Cardiac muscle cell (in vitro differentiated cells and primary cell): ENCODE data around the gene FUCA1. TPM values are rescaled to one million over a fixed set of nuclear protein-coding genes. Genes with fewer than 3 reads are reported as not detected.

Source experiments
- DNase-seq, 2 donors: peaks; one replicate each; pipeline versions ENCODE4 v3.0.0 to v3.0.0-alpha.2; 2010 to 2017; ENCODE audit warnings: low read depth in 1 of 2, low spot score in 1 of 2
- H3K27ac ChIP-seq: fragments of 200-600 bp; sonication (generic); 2 replicates; pipeline ENCODE4 v1.5.1; 2016
- H3K27me3 ChIP-seq: fragments of 200-600 bp; sonication (generic); 2 replicates; pipeline ENCODE4 v1.6.0; 2016; ENCODE audit warnings: control low read depth
- H3K36me3 ChIP-seq: fragments of 200-600 bp; sonication (generic); 2 replicates; pipeline ENCODE4 v1.5.1; 2016; ENCODE audit warnings: control low read depth
- H3K4me1 ChIP-seq: fragments of 200-600 bp; sonication (generic); 2 replicates; pipeline ENCODE4 v1.8.1; 2017; ENCODE audit warnings: low read depth, mild to moderate bottlenecking, mixed run types
- H3K4me3 ChIP-seq: fragments of 200-600 bp; sonication (generic); 2 replicates; pipeline ENCODE4 v1.5.1; 2016; ENCODE audit warnings: mild to moderate bottlenecking
- H3K9me3 ChIP-seq: fragments of 200-600 bp; sonication (generic); 2 replicates; pipeline ENCODE4 v1.5.1; 2017; ENCODE audit warnings: low read depth, mild to moderate bottlenecking, control low read depth
- CTCF ChIP-seq: IDR thresholded peaks from 2 replicates; pipeline ENCODE4 v1.5.1; 2012; ENCODE audit warnings: low read depth, mild to moderate bottlenecking, low read length
- polyA plus RNA-seq: library from polyadenylated mRNA; unstranded; fragments of >200 nt; fragmentation: Nextera tagmentation; extraction: Ambion mirVana; gene quantifications from 2 replicates; pipeline ENCODE4 v1.2.1, GENCODE V29; 2016
- total RNA-seq: library from RNA; depleted of rRNA; stranded (reverse); fragments of >200 nt; gene quantifications from 2 replicates; pipeline ENCODE4 v1.2.3, GENCODE V29; 2016

Gene FUCA1
- total RNA-seq (23.0 and 25.0 TPM in 2 replicates), polyA plus RNA-seq (36.6 and 40.4 TPM in 2 replicates)

GRCh38 chr1:23867895-23868556 lies at the start of gene FUCA1:
Gene FUCA1, minus strand, starts transcription at chr1:23868290. Its CDS starts 4 bp downstream, at chr1:23868286.
- peak; percentile 95 for TF ChIP-seq CTCF
- Histone ChIP-seq H3K36me3 (peaks cover 3% of the 10 kb centered on the region), H3K27me3 (peaks cover 36% of the 10 kb centered on the region), H3K4me3 (peak within 1 kb of the TSS; percentile 66), H3K27ac (no peak within 1 kb of the TSS), H3K9me3 (no peaks in the 10 kb centered on the region), H3K4me1 (no peaks in the 10 kb centered on the region)
- DNase-seq = peak; percentile 89 to 97

DNA sequence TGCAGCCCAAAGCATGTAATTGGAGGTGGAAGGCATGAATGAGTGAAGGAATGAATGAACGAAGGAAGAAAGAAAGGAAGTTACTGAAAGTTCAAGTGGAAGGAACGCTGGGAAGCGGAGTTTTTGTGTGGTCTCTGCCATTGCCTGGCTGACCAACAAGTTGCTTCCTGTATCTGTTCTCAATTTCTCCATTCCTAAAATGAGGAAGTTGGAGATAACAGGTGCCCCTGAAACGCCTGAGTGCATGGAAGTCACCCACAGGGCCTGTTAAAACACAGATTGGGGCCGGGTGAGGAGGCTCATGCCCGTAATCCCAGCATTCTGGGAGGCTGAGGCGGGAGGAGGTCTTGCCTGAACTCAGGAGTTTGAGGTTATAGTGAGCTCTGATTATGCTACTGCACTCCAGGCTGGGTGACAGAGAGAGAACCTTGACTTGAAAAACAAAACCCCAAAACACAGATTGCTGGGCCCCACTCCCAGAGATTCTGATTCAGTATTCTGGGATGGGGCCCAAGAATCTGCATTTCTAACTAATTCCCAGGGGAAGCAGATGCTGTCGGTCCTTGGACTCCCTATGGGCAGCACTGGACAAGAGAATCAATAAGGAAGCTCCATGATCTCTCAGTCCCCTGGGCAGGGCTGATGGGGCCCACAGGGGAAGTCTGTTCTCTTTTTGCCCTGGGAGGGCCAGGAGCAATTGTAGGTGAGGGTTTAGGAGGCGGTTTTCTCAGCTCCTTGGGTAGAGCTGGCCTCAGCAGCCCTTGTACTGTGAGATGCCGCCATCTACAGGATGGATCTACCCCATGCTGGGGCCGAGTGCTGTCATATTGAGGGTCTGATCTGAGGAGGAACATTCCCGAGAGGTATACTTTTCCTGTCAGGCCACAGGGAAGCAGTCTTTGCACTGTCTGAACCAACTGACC lies 48.4 kb upstream of the FUCA1 start:
- H3K36me3 ChIP-seq = no peaks in the 10 kb centered on the region
- no peaks in the 10 kb centered on the region for H3K9me3 ChIP-seq
- no peak overlapping the region for H3K4me3 ChIP-seq
- peak; percentile 78 for TF ChIP-seq CTCF
- DNase-seq = peak; percentile 79 to 83
- no peaks in the 10 kb centered on the region for H3K27me3 ChIP-seq
- H3K27ac ChIP-seq = no peak overlapping the region
- H3K4me1 ChIP-seq = peaks cover 13% of the 10 kb centered on the region

- no peaks in the 10 kb centered on the region for H3K27me3 ChIP-seq
- no peak overlapping the region for H3K27ac ChIP-seq
- DNase-seq = no peak
- no peaks in the 10 kb centered on the region for H3K36me3 ChIP-seq
- H3K9me3 ChIP-seq = no peaks in the 10 kb centered on the region
- no peak overlapping the region for H3K4me3 ChIP-seq
- H3K4me1 ChIP-seq = peaks cover 8% of the 10 kb centered on the region
- TF ChIP-seq CTCF = no peak
Observed at GRCh38 chr1:23915466-23915865, 47.4 kb upstream of the FUCA1 start.

- Histone ChIP-seq H3K4me3 (no peak overlapping the region), H3K27ac (no peak overlapping the region), H3K4me1 (peaks cover 3% of the 10 kb centered on the region), H3K36me3 (no peaks in the 10 kb centered on the region), H3K27me3 (no peaks in the 10 kb centered on the region), H3K9me3 (no peaks in the 10 kb centered on the region)
- no peak for DNase-seq
- no peak for TF ChIP-seq CTCF
Observed at GRCh38 chr1:23914921-23915320, 46.8 kb upstream of the FUCA1 start.

DNA sequence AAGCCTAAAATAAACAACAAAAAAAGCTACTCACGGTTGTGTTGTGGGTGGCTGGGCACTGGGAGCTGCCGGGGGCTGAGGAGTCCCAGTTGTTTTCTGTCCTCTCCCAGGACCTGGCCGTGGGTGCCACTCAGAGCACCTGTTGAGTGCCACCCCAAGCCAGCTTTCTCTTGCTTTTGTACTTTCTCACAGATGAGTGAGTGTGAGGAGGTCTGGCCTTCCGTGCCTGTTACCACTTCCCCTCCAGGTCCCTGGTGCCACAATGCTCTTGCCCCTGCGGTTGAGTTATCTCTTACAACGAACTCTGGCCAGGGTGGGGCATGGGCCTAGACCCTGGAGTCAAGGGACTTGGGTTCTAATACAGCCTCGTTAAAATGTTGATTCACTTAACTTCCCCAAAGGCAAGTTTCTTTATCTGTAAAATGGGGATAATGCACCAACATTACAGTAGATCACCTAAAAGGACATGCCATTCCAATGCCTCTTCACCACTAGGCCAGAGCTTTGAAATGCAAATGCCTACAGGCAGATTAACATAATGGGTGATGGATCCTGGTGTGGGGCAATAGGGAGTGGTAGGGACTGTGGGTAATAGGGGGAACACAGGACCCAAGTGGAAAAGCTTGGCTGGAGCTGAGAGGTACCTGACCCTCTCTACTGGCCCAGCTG lies 45.3 kb upstream of the FUCA1 start, which contains the start of gene CNR2:
Gene CNR2 (minus strand): TSS at position 151 of the 669 bp plus-strand sequence. CDS start 37,745 bp downstream, outside the sequence.
- no peak within 1 kb of the TSS for H3K27ac ChIP-seq
- TF ChIP-seq CTCF = no peak
- no peak within 1 kb of the TSS for H3K4me3 ChIP-seq
- no peaks in the 10 kb centered on the region for H3K27me3 ChIP-seq
- H3K4me1 ChIP-seq = no peaks in the 10 kb centered on the region
- DNase-seq = no peak
- no peaks in the 10 kb centered on the region for H3K36me3 ChIP-seq
- H3K9me3 ChIP-seq = no peaks in the 10 kb centered on the region
